SK-N-MC (cell line): ENCODE measurements around the gene SDK1.

Experiments used
- EZH2 ChIP-seq: fragments of 200-600 bp; sonication (generic); IDR thresholded peaks from one replicate; pipeline ENCODE4 v1.6.1; 2017; ENCODE audit warnings: antibody characterized with exemption
- FOXP2 ChIP-seq: optimal IDR thresholded peaks from 2 replicates; pipeline ENCODE3; 2011; ENCODE audit warnings: mild to moderate bottlenecking, moderate library complexity; ENCODE audit not compliant: insufficient read depth; ENCODE audit errors: extremely low read length, control extremely low read depth
- POLR2AphosphoS5 ChIP-seq: IDR thresholded peaks from 2 replicates; pipeline ENCODE4 v1.6.1; 2012; ENCODE audit warnings: mild to moderate bottlenecking, low read depth, low read length, borderline replicate concordance

- TF ChIP-seq POLR2AphosphoS5 (no peak), EZH2 (no peak), FOXP2 (no peak)
Observed at GRCh38 chr7:3527496-3528124, 226.6 kb downstream of the SDK1 start.
